DOHH2 (cell line): ENCODE results near the gene HINFP.

ENCODE experiments used
- H3F3A ChIP-seq: fragments of 200-600 bp; sonication (generic), shearing (Covaris generic); 2 replicates; pipeline ENCODE4 v1.6.0; 2016; ENCODE audit warnings: antibody characterized with exemption, mild to moderate bottlenecking; ENCODE audit not compliant: control insufficient read depth, insufficient read depth
- H3K27ac ChIP-seq: fragments of 200-600 bp; sonication (generic); 2 replicates; pipeline ENCODE4 v1.5.1; 2014; ENCODE audit warnings: low read depth, mild to moderate bottlenecking, low read length, moderate library complexity
- H3K27me3 ChIP-seq: fragments of 200-600 bp; sonication (generic); 2 replicates; pipeline ENCODE4 v1.6.1; 2014; ENCODE audit warnings: mild to moderate bottlenecking, low read length, mixed read lengths; ENCODE audit not compliant: control insufficient read depth
- H3K36me3 ChIP-seq: fragments of 200-600 bp; sonication (generic); 2 replicates; pipeline ENCODE4 v1.6.1; 2014; ENCODE audit warnings: mild to moderate bottlenecking, low read length, moderate library complexity, mixed read lengths; ENCODE audit not compliant: control insufficient read depth
- H3K4me1 ChIP-seq: fragments of 200-600 bp; sonication (generic); 2 replicates; pipeline ENCODE4 v1.6.1; 2014; ENCODE audit warnings: mild to moderate bottlenecking, low read length, mixed read lengths; ENCODE audit not compliant: control insufficient read depth
- H3K4me2 ChIP-seq: fragments of 200-600 bp; sonication (generic); 2 replicates; pipeline ENCODE4 v1.6.0; 2014; ENCODE audit warnings: mild to moderate bottlenecking, low read length, moderate library complexity
- H3K4me3 ChIP-seq: fragments of 200-600 bp; sonication (generic); 2 replicates; pipeline ENCODE4 v1.5.1; 2014; ENCODE audit warnings: mild to moderate bottlenecking, low read length, mixed read lengths
- H3K79me2 ChIP-seq: fragments of 200-600 bp; sonication (generic); 2 replicates; pipeline ENCODE4 v1.6.1; 2014; ENCODE audit warnings: mild to moderate bottlenecking, low read length, mixed read lengths; ENCODE audit not compliant: control insufficient read depth
- H3K9me2 ChIP-seq: fragments of 200-600 bp; sonication (generic); replicated peaks from 2 replicates; pipeline ENCODE4 v1.6.1; 2014; ENCODE audit warnings: mild to moderate bottlenecking, low read length, mixed read lengths; ENCODE audit not compliant: control insufficient read depth
- H3K9me3 ChIP-seq: fragments of 200-600 bp; sonication (generic); 2 replicates; pipeline ENCODE4 v1.6.1; 2014; ENCODE audit warnings: antibody characterized with exemption, low read length, mixed read lengths; ENCODE audit not compliant: control insufficient read depth, insufficient read depth
- H4K20me1 ChIP-seq: fragments of 200-600 bp; sonication (generic); 2 replicates; pipeline ENCODE4 v1.6.0; 2014; ENCODE audit warnings: low read depth, mild to moderate bottlenecking, antibody characterized with exemption, low read length, moderate library complexity; ENCODE audit not compliant: control insufficient read depth, insufficient read depth
- CTCF ChIP-seq: fragments of 200-600 bp; sonication (generic); IDR thresholded peaks from one replicate; pipeline ENCODE4 v1.5.1; 2014; ENCODE audit warnings: antibody characterized with exemption, mild to moderate bottlenecking, low read depth, low read length; ENCODE audit not compliant: poor library complexity, severe bottlenecking
- EZH2phosphoT487 ChIP-seq: fragments of 200-600 bp; sonication (generic); IDR thresholded peaks from 2 replicates; pipeline ENCODE4 v1.6.1; 2017; ENCODE audit warnings: borderline replicate concordance, mild to moderate bottlenecking, antibody characterized with exemption, low read length, moderate library complexity, mixed read lengths

HINFP gene

GRCh38 chr11:119108857-119109221, 12.5 kb upstream of the HINFP start:
- no peaks in the 10 kb centered on the region for H3K27me3 ChIP-seq
- no peak for TF ChIP-seq EZH2phosphoT487
- H4K20me1 ChIP-seq: no peaks in the 10 kb centered on the region
- peak overlapping the region; percentile 80 for H3K4me3 ChIP-seq
- H3K36me3 ChIP-seq: peaks cover 51% of the 10 kb centered on the region
- peaks cover 39% of the 10 kb centered on the region for H3K4me1 ChIP-seq
- H3K4me2 ChIP-seq: peak overlapping the region; percentile 84
- H3K9me3 ChIP-seq: no peaks in the 10 kb centered on the region
- peaks cover 6% of the 10 kb centered on the region for H3F3A ChIP-seq
- peaks cover 32% of the 10 kb centered on the region for H3K79me2 ChIP-seq
- H3K27ac ChIP-seq: no peak overlapping the region
- no peaks in the 10 kb centered on the region for H3K9me2 ChIP-seq

- Histone ChIP-seq H3K4me3 (no peak overlapping the region), H3K27me3 (no peaks in the 10 kb centered on the region), H3K4me1 (peaks cover 31% of the 10 kb centered on the region), H3K9me2 (no peaks in the 10 kb centered on the region), H3K4me2 (no peak overlapping the region), H3K27ac (no peak overlapping the region), H4K20me1 (no peaks in the 10 kb centered on the region), H3F3A (peaks cover under 1% of the 10 kb centered on the region; the same call in 1 of the 2 replicates), H3K36me3 (peaks cover 57% of the 10 kb centered on the region), H3K9me3 (no peaks in the 10 kb centered on the region), H3K79me2 (peaks cover 32% of the 10 kb centered on the region)
- TF ChIP-seq EZH2phosphoT487: no peak
- TF ChIP-seq CTCF: no peak
Measured at GRCh38 chr11:119109843-119110242, 11.5 kb upstream of the HINFP start.

- TF ChIP-seq CTCF (no peak), EZH2phosphoT487 (no peak)
- no peaks in the 10 kb centered on the region for H3K27me3 ChIP-seq
- H3K27ac ChIP-seq: no peak overlapping the region
- no peaks in the 10 kb centered on the region; the same call in 1 of the 2 replicates for H3F3A ChIP-seq
- H3K4me3 ChIP-seq: no peak overlapping the region
- H3K79me2 ChIP-seq: peaks cover 32% of the 10 kb centered on the region
- H3K4me1 ChIP-seq: peaks cover 29% of the 10 kb centered on the region
- no peak overlapping the region for H3K4me2 ChIP-seq
- peaks cover 59% of the 10 kb centered on the region for H3K36me3 ChIP-seq
- H4K20me1 ChIP-seq: no peaks in the 10 kb centered on the region
- H3K9me3 ChIP-seq: no peaks in the 10 kb centered on the region
- H3K9me2 ChIP-seq: no peaks in the 10 kb centered on the region
Measured at GRCh38 chr11:119110439-119110838, 10.9 kb upstream of the HINFP start.

GRCh38 chr11:119111361-119111925, 9.9 kb upstream of the HINFP start:
- Histone ChIP-seq H3K36me3 (peaks cover 69% of the 10 kb centered on the region), H3K4me2 (no peak overlapping the region), H3K9me3 (no peaks in the 10 kb centered on the region)

More at GRCh38 chr11:119111361-119111925, 9.9 kb upstream of the HINFP start:
- H3K79me2 ChIP-seq: peaks cover 32% of the 10 kb centered on the region
- H3K4me3 ChIP-seq: no peak overlapping the region
- H3K27ac ChIP-seq: no peak overlapping the region
- peaks cover 20% of the 10 kb centered on the region for H3K4me1 ChIP-seq
- no peaks in the 10 kb centered on the region for H4K20me1 ChIP-seq
- H3F3A ChIP-seq: peaks cover 2% of the 10 kb centered on the region; the same call in 1 of the 2 replicates
- no peaks in the 10 kb centered on the region for H3K27me3 ChIP-seq
- no peaks in the 10 kb centered on the region for H3K9me2 ChIP-seq
- TF ChIP-seq EZH2phosphoT487 (no peak), CTCF (no peak)
